Uterine smooth muscle cell (primary cell): ENCODE results near the gene KCNAB2. TPM values are rescaled to one million over a fixed set of nuclear protein-coding genes. Genes with fewer than 3 reads are reported as not detected.

ENCODE experiments used
- total RNA-seq: library from RNA; depleted of rRNA; stranded (reverse); fragments of >200 nt; gene quantifications from 2 replicates; pipeline ENCODE4 v1.2.3, GENCODE V29; 2014

Gene KCNAB2
- 4.4 and 6.5 TPM in 2 replicates for total RNA-seq

DNA sequence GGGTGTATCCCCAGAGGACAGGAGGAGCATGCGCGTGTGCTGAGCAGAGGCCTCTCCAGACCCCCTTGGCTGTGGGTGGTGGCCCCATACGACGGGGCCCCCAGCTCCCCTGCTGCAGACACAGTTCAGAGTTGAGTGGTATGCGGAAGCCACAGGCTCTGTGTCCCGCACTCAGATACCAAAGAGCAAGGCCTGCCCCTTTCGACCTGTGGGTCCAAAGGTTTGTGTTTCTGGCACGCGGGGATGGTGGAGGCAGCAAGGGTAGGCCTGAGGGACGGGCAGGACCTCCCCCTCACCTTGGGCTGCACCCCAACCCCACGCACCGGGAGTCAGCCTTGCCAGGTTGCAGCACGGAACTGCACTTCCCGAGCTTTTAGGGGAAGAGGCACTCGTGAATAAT, at the start of gene KCNAB2:
Gene KCNAB2, plus strand, starts transcription at position 328 of the 400 bp plus-strand sequence. CDS start 5,649 bp downstream, outside the sequence.

Other genes with a start within 250 kb of the KCNAB2 start
- gene NPHP4, start 53.5 kb upstream of the KCNAB2 start, total RNA-seq: 7.5 and 9.2 TPM in 2 replicates
- 0.11 and 0.12 TPM in 2 replicates for gene CHD5, start 134.4 kb downstream of the KCNAB2 start, total RNA-seq
- gene RPL22, start 153.7 kb downstream of the KCNAB2 start, total RNA-seq: 87.9 and 126 TPM in 2 replicates
- gene RNF207, start 160.2 kb downstream of the KCNAB2 start, total RNA-seq: 12.1 and 16.4 TPM in 2 replicates
- 85.5 and 109 TPM in 2 replicates for gene ICMT, start 190.1 kb downstream of the KCNAB2 start, total RNA-seq
- not detected in 2 replicates for gene HES3, start 198.3 kb downstream of the KCNAB2 start, total RNA-seq
- gene GPR153, start 215.2 kb downstream of the KCNAB2 start, total RNA-seq: 3.0 and 7.9 TPM in 2 replicates